T-helper 1 cell treated with Interleukin-12 subunit alpha and Interleukin-12 subunit beta and Interleukin-4 antibody, amounts not matched to agents 30 ng/mL and 1 ng/mL, for 36 hours (primary cell): Measurements from ENCODE around the gene GNG7. TPM values are rescaled to one million over a fixed set of nuclear protein-coding genes. Genes with fewer than 3 reads are reported as not detected.
"Not testable (repeated sequence)": the region's sequence is repeated elsewhere in the genome, so short reads cannot be mapped to it uniquely, and the experiment has no call there.

Source experiments
- intact Hi-C: fragments of 100-400 bp; cut with micrococcal nuclease; formaldehyde crosslinking; loops from one replicate; pipeline ENCODE4 v1.15.1; 2024
- total RNA-seq: library from RNA; stranded (reverse); gene quantifications from 2 replicates; pipeline ENCODE4 v1.2.3, GENCODE V29; 2022

Gene GNG7
- total RNA-seq, 1 donor from 2014 or later, result 0.32 TPM

- intact Hi-C loops, result no loop called here
Observed at GRCh38 chr19:2627319-2627829, 75.1 kb downstream of the GNG7 start.

GRCh38 chr19:2625434-2625833 lies 77.1 kb downstream of the GNG7 start:
- intact Hi-C loops, result no loop called here

- intact Hi-C loops, result loop anchor here (5.0 kb wide), 1 partner anchor 472 kb away; the partner anchor contains the start of gene AP3D1
Observed at GRCh38 chr19:2624537-2625091, 77.9 kb downstream of the GNG7 start.

- intact Hi-C loops, result loop anchor here (5.0 kb wide), 1 partner anchor 471 kb away; the partner anchor contains the start of gene AP3D1
Observed at GRCh38 chr19:2623798-2624197, 78.7 kb downstream of the GNG7 start.

GRCh38 chr19:2622371-2622961 lies 80.0 kb downstream of the GNG7 start:
- intact Hi-C loops, result loop anchor here (5.0 kb wide), 1 partner anchor 470 kb away; the partner anchor contains the start of gene AP3D1

GRCh38 chr19:2619076-2619475 lies 83.4 kb downstream of the GNG7 start:
- intact Hi-C loops, result loop anchor here (10.0 kb wide), 1 partner anchor 344 kb away; no protein-coding TSS in a partner anchor

GRCh38 chr19:2618611-2619010 lies 83.9 kb downstream of the GNG7 start:
- intact Hi-C loops, result loop anchor here (10.0 kb wide), 1 partner anchor 344 kb away; no protein-coding TSS in a partner anchor

- intact Hi-C loops, result loop anchor here (10.0 kb wide), 1 partner anchor 343 kb away; no protein-coding TSS in a partner anchor
Observed at GRCh38 chr19:2617393-2618165, 84.9 kb downstream of the GNG7 start.

GRCh38 chr19:2616741-2617392 lies 85.6 kb downstream of the GNG7 start:
- intact Hi-C loops, result loop anchor here (10.0 kb wide), 1 partner anchor 342 kb away; no protein-coding TSS in a partner anchor

- intact Hi-C loops, result loop anchor here (10.0 kb wide), 1 partner anchor 341 kb away; no protein-coding TSS in a partner anchor
Observed at GRCh38 chr19:2615782-2616181, 86.7 kb downstream of the GNG7 start.

GRCh38 chr19:2613507-2614295 lies 88.8 kb downstream of the GNG7 start:
- intact Hi-C loops, result loop anchor here (1.0 to 10.0 kb wide), 4 partner anchors 36 to 339 kb away; partner anchors contain the start of gene TIMM13

GRCh38 chr19:2612619-2613249 lies 89.8 kb downstream of the GNG7 start:
- intact Hi-C loops, result loop anchor here (1.0 to 10.0 kb wide), 4 partner anchors 35 to 338 kb away; partner anchors contain the start of gene TIMM13

GRCh38 chr19:2611483-2612464 lies 90.7 kb downstream of the GNG7 start:
- intact Hi-C loops, result loop anchor here (1.0 to 10.0 kb wide), 7 partner anchors 9 to 337 kb away; no protein-coding TSS in a partner anchor

GRCh38 chr19:2610637-2611482 lies 91.6 kb downstream of the GNG7 start:
- intact Hi-C loops, result loop anchor here (1.0 to 10.0 kb wide), 7 partner anchors 9 to 336 kb away; no protein-coding TSS in a partner anchor

- intact Hi-C loops, result loop anchor here (2.0 to 10.0 kb wide), 4 partner anchors 32 to 335 kb away; no protein-coding TSS in a partner anchor
Observed at GRCh38 chr19:2609389-2610116, 92.9 kb downstream of the GNG7 start.

GRCh38 chr19:2609034-2609388 lies 93.5 kb downstream of the GNG7 start:
- intact Hi-C loops, result not testable (repeated sequence)

GRCh38 chr19:2608602-2608922 lies 93.9 kb downstream of the GNG7 start:
- intact Hi-C loops, result loop anchor here (1.0 kb wide), 1 partner anchor 9 kb away; no protein-coding TSS in a partner anchor
